Measurements from ENCODE around the gene THAP3. TPM values are rescaled to one million over a fixed set of nuclear protein-coding genes. Genes with fewer than 3 reads are reported as not detected.

Gene THAP3, protein sequence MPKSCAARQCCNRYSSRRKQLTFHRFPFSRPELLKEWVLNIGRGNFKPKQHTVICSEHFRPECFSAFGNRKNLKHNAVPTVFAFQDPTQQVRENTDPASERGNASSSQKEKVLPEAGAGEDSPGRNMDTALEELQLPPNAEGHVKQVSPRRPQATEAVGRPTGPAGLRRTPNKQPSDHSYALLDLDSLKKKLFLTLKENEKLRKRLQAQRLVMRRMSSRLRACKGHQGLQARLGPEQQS
- total RNA-seq: 22.1 TPM

DNA sequence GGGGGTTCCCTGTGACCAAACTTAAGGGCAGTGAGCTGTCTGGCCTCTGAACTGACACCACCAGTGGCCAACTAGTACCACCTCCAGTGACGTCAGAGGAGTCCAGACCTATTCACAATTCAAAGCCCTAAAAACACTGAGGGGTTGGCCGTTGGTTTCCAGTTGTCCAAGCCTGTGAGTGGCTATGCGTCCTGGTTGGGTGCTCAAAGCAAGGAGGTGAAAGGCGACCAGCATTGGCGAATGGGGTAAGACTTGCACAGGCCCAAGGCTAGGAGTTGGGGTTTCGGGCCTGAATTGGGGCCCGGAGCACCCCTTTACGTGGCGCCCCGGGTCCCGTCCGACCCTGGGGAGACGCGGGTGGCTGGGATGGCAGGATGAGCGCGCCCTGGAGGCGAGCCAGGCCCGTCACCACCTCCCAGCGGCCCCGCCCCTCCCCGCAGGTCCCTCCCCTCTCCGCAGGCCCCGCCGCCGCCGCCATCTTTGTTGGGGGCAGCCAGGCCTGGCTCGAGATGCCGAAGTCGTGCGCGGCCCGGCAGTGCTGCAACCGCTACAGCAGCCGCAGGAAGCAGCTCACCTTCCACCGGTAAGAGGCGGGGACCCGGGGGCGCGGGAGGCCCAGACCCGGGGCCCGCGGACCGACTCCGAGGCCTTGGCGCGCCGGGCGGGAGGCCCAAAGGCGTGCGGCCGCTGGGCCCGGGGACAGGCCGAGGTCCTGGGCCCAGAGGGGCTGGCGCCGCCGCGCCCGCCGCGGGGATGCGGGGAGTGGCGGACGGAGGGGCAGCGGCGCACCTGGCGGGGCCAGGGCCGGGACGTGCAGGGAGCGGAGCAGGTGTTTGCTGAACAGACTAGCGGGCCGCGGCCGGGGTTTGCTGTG is at the start of gene THAP3:
Gene THAP3, plus strand, starts transcription at position 159 of the 874 bp plus-strand sequence. Its CDS starts 351 bp downstream, at position 510.
- peak; percentile 66 for DNase-seq

DNA sequence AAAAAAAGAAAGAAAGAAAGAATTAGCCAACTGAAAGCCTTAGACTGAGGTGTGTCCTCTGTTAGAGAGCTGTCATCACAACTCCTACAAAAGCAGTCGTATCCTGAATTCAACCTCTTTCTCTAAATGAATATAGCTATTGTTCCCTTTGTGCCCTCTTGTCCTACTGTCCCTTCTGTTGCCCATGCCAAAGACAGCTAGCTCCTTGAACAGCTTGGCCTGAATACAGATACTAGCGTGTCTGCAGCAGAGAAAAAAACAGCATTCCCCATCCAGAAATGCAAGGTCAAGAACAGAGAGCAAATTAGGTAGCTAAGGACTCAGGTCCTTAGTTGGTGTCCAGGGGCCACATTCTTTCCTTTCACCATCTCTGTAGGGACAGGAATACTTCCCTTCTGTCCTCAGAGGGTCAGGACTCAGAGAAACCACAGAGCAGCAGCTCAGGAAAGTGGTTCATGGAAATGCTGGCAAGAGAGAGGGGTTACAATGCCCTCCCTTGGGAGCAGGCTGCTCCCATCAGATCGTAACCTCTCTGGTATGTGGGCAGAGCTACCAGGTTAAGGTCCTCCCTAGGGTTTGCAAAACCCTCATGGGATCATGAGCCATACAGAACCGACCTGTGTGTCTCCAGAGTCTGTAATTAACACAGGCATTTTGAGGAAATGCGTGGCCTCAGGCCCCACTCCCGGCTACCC is 46.7 kb upstream of the THAP3 start:
- no peak for DNase-seq

DNA sequence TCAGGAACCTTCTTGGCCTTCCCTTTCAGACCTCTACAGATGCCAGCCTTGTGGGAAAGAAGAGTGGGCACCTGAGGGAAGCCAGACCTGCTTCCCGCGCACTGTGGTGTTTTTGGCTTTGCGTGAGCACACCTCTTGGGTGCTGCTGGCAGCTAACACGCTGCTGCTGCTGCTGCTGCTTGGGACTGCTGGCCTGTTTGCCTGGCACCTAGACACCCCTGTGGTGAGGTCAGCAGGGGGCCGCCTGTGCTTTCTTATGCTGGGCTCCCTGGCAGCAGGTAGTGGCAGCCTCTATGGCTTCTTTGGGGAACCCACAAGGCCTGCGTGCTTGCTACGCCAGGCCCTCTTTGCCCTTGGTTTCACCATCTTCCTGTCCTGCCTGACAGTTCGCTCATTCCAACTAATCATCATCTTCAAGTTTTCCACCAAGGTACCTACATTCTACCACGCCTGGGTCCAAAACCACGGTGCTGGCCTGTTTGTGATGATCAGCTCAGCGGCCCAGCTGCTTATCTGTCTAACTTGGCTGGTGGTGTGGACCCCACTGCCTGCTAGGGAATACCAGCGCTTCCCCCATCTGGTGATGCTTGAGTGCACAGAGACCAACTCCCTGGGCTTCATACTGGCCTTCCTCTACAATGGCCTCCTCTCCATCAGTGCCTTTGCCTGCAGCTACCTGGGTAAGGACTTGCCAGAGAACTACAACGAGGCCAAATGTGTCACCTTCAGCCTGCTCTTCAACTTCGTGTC is 45.9 kb upstream of the THAP3 start:
- no peak for DNase-seq

DNA sequence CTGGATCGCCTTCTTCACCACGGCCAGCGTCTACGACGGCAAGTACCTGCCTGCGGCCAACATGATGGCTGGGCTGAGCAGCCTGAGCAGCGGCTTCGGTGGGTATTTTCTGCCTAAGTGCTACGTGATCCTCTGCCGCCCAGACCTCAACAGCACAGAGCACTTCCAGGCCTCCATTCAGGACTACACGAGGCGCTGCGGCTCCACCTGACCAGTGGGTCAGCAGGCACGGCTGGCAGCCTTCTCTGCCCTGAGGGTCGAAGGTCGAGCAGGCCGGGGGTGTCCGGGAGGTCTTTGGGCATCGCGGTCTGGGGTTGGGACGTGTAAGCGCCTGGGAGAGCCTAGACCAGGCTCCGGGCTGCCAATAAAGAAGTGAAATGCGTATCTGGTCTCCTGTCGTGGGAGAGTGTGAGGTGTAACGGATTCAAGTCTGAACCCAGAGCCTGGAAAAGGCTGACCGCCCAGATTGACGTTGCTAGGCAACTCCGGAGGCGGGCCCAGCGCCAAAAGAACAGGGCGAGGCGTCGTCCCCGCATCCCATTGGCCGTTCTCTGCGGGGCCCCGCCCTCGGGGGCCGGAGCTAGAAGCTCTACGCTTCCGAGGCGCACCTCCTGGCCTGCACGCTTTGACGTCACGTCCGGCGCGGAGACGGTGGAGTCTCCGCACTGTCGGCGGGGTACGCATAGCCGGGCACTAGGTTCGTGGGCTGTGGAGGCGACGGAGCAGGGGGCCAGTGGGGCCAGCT is 45.1 kb upstream of the THAP3 start, which contains the start of gene ZBTB48:
Gene ZBTB48, plus strand, starts transcription at position 621 of the 745 bp plus-strand sequence. CDS start 616 bp downstream, outside the sequence.
- peak; percentile 96 for DNase-seq

DNA sequence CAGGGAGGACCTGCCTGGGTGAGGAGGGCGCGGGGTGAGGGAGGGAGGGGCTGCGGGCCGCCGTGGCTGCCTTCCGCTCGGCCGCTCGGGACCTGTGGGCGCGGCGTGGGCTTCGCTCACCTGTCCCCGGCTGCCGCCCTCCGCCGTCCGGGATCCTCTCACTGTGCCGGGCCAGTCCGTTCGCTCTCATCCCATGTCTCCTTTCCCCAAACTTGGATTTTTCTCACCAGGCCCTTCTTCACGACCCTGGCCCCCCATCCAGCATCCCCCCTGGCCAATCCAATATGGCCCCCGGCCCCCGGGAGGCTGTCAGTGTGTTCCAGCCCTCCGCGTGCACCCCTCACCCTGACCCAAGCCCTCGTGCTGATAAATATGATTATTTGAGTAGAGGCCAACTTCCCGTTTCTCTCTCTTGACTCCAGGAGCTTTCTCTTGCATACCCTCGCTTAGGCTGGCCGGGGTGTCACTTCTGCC is 44.5 kb upstream of the THAP3 start:
- DNase-seq: no peak

DNA sequence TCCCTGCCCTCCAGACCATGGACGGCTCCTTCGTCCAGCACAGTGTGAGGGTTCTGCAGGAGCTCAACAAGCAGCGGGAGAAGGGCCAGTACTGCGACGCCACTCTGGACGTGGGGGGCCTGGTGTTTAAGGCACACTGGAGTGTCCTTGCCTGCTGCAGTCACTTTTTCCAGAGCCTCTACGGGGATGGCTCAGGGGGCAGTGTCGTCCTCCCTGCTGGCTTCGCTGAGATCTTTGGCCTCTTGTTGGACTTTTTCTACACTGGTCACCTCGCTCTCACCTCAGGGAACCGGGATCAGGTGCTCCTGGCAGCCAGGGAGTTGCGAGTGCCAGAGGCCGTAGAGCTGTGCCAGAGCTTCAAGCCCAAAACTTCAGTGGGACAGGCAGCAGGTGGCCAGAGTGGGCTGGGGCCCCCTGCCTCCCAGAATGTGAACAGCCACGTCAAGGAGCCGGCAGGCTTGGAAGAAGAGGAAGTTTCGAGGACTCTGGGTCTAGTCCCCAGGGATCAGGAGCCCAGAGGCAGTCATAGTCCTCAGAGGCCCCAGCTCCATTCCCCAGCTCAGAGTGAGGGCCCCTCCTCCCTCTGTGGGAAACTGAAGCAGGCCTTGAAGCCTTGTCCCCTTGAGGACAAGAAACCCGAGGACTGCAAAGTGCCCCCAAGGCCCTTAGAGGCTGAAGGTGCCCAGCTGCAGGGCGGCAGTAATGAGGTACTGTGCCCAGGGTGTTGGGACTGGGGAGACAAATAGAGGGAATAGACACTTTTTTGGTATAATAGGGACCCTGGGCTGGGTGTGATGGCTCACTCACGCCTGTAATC is 43.9 kb upstream of the THAP3 start:
- DNase-seq: no peak

DNA sequence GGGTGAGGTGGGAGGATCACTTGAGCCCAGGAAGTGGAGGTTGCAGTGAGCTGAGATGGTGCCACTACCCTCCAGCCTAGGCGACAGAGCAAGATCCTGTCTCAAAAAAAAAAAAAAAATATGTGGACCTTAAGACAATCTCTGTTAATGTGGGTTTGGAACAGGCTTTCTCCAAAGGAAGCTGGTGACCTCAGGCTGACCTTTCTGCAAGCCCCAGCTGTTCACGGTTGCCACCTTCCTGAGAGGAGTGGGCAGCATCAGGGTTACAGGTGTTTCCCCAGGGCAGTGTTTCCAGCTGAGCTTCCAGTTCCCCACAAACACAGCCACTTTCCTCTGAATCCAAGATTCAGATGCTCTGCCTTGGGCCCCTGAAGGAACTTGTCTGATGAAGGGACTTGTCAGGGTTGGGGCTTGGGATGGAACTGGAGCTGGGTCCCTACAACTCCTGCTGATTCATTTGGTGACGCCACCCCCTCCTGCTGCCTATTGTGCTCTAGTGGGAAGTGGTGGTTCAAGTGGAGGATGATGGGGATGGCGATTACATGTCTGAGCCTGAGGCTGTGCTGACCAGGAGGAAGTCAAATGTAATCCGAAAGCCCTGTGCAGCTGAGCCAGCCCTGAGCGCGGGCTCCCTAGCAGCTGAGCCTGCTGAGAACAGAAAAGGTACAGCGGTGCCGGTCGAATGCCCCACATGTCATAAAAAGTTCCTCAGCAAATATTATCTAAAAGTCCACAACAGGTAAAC is 42.9 kb upstream of the THAP3 start:
- DNase-seq: no peak

DNA sequence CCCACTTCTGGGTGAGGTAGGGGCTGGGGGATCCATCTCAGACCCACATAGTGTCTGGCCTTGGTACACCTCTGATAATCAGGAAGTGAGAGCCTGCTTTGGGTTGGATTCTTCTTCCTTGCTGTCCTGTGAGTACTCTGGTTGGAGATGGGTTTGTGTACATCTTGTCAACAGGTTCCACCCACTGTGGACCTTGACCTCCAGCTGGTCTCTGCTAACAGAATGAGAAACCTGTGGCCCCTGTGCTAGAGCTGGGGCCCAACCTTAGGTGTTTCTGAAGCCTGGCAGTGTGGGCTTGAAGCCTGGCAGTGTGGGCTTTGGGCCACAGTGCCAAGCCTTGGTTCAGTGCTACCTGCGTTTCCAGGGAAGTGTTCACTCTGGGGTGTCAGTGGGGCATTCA is 42.3 kb upstream of the THAP3 start:
- DNase-seq: no peak

DNA sequence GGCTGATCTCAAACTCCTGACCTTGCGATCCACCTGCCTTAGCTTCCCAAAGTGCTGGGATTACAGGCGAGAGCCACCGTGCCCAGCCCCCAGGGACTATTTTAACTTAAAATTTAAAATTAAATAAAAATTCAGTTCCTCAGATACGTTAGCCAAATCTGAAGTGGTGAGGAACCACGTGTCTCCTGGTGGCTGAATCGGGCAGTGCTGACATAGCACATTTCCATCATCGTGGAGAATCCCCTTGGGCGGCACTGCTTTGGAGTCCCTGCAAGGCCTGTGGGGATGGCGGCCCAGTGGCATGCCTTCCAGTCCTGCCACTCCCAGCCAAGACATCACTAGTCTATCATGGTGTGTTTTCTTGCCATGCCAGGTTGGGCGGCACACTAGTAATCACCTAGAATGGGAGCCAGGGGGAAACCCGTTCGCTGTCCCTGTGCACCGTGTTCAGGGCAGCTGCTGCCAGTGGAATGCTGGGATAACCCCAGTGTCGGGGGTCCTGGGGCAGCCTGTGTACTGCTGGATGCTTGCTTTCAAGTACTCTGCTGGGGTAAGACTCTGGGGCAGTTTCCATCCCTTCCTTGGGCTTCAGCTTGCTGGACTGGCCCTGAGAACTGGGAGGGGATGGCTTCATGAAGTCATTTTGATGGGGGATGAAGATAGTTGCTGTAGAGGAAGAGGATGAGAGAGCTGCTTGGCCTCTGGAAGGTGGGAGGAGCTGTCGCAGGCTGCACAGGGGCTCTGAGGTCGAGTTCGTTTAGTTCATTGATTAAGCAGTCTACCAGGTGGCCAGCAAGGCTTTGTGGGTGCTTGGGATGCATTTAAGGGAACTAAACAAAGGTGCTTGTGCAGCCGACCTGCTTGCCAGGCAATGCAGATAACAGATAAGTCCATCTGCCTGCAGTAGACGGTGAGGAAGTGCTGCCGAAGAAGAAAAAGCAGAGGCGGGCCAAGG is 40.3 kb upstream of the THAP3 start:
- no peak for DNase-seq

DNA sequence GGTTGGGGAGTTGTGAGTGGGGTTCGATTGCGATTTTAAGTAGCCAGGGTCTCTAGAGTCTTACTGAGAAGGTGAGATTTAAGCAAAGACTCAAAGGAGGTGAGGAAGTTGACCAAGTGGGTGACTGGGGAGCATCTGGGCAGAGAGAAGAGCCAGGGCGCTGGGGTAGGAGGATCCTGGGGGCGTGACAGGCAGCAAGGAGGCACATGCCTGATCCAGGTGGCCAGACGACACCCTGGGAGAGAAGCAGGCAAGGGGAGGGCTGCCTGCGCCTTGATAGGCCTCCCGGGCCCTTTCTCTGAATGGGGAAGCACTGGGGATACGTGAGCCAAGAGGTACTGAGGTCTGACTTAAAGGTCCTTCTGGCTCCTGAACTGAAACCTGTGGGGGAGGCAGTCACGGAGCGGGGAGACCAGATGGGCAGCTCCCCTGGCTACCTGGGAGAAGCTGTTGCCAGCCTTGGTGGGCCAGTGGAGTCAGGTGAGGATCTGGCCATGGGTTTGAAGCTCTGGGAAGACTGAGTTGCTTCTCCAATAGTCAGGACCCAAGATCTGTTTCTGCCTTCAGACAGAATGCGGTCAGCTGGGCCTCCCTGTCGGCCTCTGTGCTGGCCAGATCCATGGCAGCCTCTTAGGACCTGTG is 39.5 kb upstream of the THAP3 start:
- DNase-seq: no peak

DNA sequence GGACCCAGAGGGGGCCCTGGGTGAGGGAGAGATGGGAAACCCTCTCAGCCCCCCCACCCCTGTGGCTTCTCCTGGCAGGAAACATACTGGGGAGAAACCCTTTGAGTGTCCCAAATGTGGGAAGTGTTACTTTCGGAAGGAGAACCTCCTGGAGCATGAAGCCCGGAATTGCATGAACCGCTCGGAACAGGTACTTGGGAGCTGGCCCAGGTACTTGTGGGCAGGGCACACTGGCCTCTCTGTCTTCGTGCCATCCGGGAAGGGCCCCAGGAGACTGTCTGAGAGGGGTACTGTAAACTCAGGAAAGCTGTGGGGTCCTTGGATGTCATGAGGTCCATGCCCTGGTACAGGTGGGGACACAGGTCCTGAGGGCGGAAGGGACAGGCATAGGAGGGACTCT is 38.8 kb upstream of the THAP3 start:
- DNase-seq: no peak

DNA sequence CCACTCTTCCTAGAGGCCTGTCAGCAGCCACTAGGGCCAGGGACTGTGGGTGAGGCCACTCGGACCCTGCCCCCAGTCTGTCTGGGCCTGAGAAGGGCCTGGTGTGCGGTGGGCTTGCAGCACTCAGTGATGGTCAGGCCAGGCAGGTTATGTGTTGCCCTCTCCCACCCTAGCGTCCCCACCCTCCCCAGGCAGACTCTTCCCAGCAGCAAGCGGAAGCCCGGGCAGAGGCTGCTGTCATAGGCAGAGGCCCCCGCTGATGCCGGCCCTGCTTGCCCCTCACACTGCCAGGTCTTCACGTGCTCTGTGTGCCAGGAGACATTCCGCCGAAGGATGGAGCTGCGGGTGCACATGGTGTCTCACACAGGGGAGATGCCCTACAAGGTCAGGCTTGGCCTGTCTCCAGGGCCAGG is 38.3 kb upstream of the THAP3 start:
- no peak for DNase-seq

DNA sequence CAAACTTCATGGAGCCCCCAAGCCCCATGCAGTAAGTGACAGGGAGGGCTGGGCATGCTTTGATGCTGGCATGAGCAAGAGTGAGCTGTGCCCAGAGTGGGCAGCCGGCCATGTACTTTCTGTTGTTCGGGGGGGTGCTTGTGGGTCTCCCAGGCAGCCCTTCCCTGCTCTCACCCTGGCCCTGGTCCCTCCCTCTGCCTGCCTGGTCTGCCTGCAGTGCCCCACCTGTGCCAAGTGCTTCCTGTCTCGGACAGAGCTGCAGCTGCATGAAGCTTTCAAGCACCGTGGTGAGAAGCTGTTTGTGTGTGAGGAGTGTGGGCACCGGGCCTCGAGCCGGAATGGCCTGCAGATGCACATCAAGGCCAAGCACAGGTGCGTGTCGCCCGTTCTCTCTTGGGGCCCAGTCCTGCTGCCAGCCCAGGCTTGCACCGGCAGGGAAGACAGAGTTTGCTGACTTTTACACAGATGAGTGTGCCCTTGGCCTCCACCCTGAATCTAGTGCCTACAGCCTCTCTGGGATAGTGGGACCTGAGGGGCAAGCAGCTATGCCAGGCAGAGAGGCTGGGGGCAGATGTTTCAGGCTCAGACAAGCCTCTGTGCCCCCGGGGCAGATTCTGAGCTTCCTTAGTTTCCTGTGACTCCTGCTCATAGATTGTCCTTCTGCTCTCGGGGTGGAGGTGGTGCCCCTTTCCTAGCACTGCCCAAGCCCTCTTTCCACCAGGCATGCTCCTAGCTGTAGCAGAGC is 37.2 kb upstream of the THAP3 start:
- DNase-seq: no peak

DNA sequence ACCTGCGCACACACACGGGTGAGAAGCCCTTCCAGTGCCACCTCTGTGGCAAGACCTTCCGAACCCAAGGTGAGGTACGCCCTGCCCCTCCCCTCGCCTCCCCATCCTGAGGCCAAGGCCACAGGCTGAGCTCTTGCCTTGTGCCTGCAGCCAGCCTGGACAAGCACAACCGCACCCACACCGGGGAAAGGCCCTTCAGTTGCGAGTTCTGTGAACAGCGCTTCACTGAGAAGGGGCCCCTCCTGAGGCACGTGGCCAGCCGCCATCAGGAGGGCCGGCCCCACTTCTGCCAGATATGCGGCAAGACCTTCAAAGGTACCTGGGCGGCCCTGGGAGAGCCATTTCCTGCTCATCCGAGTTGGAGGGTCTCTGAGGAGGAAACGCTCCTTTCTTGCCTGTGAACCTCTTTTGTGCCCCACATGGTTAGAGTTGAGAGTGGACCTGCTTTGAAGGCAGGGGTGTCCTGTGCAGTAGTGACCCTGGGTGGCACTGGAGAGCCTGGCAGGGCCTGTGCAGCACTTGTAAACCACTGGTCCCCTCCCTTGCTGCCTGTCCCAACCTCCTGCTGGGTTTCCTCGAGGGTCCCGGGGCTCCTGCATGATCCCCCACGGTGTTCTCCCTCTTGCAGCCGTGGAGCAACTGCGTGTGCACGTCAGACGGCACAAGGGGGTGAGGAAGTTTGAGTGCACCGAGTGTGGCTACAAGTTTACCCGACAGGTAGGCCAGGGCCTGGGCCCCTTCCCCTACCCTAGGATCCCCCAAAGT is 36.4 kb upstream of the THAP3 start:
- DNase-seq: no peak

DNA sequence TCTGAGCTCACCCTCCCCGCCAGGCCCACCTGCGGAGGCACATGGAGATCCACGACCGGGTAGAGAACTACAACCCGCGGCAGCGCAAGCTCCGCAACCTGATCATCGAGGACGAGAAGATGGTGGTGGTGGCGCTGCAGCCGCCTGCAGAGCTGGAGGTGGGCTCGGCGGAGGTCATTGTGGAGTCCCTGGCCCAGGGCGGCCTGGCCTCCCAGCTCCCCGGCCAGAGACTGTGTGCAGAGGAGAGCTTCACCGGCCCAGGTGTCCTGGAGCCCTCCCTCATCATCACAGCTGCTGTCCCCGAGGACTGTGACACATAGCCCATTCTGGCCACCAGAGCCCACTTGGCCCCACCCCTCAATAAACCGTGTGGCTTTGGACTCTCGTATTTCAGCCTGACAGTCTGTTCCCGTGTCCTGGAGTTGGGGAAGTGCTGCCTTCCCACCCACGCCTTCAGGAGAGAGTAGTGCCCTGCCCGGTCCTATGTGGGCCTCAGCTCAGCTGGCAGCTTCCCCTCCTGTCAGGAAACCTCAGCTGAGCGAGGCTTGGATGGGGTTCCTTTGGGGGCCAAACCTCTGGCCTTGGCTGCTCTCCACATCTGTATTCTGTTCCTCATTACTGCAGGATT is 35.7 kb upstream of the THAP3 start:
- no peak for DNase-seq

DNA sequence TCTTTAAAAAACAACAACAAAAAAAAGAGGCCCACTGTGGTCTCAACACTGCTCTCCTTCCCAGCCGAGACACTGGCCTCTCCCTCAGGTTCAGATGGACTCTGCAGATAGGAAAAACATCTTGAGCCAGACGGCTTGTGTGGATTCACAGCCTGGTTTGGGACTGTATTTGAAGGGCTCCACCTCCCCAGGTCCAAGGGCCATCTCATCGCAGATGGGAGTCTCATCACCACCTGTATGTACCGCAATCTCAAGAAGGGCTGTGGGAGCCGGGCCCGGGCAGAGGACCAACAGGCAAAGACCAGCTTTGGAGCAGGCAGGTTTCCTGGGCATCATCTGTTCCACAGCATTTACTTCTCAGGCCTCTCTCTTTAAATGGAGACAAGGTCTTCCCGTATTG is 34.6 kb upstream of the THAP3 start:
- no peak for DNase-seq
